NCI-H1092 treated with DMSO at 0.1 percent for 48 hours (cell line): ENCODE measurements around the gene HAL.

ENCODE experiments used
- DNase-seq: peaks from one replicate; lab custom pipeline; 2025; lab: John Stamatoyannopoulos, UW

HAL gene

GRCh38 chr12:96014943-96015599 is 18.9 kb upstream of the HAL start:
- DNase-seq, result no peak

DNA sequence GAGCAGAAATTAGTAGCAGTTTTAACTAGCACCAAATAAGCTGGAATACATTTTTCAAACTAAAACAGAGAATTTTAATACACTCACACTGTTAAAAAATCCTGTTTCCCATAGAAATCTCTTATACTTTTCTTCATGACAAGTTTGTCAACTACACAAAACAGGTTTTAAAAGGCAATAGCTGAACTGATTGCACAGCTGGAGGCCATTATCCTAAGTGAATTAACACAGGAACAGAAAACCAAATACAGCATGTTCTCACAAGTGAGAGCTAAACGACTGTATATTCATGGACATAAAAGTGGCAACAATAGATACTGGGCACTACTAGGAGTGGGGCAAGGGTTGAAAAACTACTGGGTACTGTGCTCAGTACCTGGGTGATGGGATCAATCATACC is 11.6 kb upstream of the HAL start:
- DNase-seq, result no peak

DNA sequence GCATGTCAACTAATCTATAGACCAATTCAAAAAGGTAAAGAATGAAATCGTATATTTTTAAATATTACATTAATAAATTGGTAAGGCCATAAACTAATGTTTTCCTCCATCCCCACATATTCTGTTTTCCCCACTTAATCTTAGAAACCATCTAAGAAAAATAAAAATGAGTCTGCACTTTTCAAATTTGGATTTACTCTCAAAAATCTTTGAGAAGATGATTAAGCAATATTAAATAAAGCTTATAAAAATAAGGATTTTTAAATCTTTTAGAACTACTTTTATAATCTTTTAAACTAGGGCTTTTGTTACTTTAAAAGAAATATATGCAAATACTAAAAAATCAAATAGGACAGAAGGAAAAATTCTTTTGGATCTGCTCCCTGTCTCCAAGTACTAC is 10.6 kb upstream of the HAL start:
- no peak for DNase-seq

- no peak for DNase-seq
Observed at GRCh38 chr12:96000858-96001257, 4.7 kb upstream of the HAL start.

GRCh38 chr12:95999484-95999883 is 3.3 kb upstream of the HAL start:
- no peak for DNase-seq

DNA sequence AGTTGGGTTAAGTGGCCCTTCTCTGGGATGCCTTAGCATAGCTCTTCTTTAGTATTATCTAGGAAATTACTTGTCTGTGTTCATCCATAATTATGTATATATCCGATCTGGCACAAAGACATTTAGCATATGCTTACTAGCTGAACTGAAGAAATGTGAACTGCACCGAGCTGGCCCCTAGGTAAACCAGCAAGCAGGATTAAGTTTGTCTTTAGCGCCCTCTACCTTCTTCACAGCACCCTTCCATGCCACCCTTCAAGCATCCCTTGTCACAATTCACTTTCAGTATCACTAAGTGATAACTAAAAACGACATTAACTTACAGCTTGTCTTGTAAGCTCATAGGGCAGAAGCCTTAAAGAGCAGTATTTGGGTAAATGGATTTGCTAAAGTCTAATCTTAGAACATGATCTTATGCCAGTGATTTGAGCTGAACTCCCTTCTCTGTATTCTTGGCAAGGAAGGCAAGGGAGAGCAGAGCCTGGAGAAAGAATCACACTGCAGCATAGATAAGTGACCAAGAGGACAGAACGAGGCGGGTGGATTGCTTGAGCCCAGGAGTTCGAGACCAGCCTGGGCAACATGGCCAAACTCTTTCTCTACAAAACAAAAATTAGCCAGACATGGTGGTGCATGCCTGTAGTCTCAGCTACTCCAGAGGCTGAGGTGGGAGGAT is 2.6 kb upstream of the HAL start:
- peak; percentile 35 for DNase-seq

- no peak for DNase-seq
Observed at GRCh38 chr12:95997911-95998510, 1.9 kb upstream of the HAL start.

DNA sequence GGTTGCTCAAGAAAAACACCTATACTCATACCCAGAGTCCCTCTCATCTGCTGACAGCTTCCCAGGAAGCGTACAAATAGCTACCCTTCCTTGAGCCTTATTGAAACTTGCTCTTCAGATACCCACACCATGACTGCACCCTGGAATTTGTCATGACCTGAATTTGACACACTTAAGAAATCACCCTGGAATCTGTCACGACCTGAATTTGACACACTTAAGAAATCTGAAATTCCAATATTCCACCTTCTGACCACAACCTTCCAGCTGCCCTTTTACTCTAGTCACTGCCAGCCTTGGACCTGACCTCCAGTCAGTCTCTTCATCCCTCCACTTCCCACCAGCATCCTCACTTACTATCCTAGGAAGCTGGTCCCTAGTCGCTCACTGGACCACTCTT is 1.1 kb upstream of the HAL start:
- no peak for DNase-seq

- DNase-seq, result no peak
Observed at GRCh38 chr12:95995238-95996031, 709 bp downstream of the HAL start.

GRCh38 chr12:95994476-95994875 is 1.7 kb downstream of the HAL start:
- DNase-seq, result no peak

DNA sequence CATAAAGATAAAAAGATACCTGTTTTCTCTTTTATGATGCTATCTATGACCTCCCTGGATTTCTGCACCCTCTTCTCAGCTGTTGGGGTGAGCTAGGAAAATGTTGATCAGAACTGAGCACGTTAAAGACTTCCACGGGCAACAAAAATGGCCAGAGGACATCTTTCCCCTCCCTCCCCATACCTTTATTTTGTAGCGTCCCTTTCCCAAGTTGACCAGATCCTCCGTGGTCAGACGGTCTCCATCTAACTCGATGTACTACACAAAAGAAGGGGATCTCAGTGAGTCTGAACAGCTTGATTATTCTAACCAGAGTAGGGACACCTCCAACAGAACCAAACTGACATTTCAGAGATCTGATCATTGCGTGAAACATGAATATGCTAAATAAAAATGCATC is 2.2 kb downstream of the HAL start:
- DNase-seq, result no peak

- DNase-seq, result no peak
Observed at GRCh38 chr12:95990136-95990535, 6.0 kb downstream of the HAL start.

DNA sequence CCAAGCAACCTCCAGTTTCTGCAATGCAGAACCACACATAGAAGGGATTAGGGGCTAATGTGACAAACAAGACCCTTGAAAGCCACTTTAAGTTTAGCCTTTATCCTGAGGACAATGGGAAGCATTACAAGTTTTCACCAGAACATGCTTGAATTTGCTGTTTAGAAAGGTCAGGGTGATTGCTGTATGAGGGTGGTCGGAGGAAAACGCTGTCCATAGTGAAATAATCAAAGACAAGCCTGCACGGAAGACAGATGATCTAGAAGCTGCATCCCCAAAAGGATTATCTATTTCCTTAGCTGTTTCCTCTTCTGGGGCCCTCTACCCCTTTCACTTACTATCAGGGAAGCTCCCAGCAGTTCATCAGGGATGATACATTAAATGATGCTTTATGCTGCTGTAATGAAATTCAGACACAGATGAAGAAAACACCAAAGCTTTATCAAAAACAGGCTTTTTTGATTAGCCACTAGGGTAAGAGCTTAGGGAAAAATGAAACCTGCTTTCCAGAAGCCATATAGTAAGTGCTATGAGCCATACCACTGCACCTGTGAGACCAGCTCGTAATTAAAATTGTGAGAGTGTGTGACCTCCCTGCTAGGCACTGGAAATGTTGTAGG is 6.5 kb downstream of the HAL start:
- DNase-seq, result no peak

DNA sequence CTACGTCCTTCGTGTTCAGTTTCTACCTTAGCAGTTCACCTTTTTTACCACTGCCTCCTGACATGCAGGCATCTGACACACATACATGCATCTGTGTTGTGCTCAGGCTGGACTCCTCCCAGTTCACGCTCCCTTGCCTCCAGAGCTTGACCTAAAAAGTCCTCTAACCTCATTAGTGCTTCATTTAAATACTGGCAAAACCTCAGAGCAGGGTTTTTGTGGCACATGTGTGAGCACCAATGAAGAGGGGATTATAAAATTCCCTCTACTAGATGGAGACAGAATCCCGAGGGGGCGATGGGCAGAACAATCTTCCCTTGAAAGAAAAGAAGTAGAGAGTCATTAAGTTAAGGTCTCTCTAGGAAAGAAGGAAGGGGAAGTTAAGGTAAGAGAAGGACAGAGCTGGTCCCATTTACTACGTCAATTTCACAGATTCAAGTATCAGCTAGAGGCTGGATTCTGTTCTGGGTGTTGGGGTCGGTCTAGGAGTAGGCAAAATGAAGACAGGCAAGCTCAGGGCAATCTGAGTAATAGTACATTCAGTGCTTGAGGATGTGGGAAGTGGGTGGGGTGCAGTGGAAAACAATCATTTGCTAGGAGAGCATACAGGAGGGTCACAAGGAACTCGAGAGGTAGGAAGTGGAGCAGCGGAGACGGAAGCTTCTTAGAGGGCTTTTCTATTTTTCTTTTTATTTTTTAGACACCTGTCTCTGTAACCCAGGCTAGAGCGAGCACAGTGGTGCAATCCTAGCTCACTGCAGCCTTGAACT is 7.5 kb downstream of the HAL start:
- DNase-seq, result no peak

- DNase-seq, result no peak
Observed at GRCh38 chr12:95986635-95987570, 9.2 kb downstream of the HAL start.

- no peak for DNase-seq
Observed at GRCh38 chr12:95984682-95985081, 11.5 kb downstream of the HAL start.

- no peak for DNase-seq
Observed at GRCh38 chr12:95982602-95983001, 13.5 kb downstream of the HAL start.

DNA sequence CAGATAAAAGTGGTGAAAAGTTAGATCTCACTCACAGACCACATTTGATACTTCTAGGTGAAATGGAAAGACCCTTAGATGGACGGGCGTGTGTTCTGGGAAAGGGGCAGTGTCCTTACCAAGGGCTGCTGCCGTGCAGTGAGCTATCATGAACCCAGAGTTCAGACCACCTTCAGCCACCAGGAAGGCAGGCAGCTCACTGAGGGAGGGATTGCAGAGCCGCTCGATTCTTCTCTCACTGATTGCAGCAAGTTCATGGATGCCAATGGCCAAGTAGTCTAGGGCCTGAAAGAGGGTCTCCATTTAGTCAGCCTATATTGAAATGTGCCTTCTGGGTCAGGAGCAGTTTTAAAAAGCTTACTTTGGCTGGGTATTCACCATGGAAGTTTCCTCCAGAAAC is 15.7 kb downstream of the HAL start:
- no peak for DNase-seq

DNA sequence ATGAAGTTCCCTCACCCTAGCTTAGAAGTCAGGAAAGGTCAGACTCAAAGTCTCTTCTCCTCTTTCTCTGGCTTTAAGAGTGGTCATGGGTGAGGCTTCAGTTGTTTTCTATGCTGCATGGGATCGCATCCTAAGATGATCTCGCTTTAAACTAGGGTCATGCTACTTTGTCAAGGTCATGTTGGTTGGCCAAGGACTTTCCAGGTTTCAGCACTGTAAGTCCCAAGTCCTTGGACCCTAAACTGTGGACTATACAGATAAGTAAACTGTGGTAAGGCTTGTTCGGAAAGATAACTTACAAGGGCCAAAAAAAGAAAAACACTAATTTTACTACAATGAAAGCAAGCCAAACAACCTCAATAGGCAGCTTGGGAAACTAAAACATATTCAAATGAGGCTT is 17.4 kb downstream of the HAL start:
- DNase-seq, result no peak

DNA sequence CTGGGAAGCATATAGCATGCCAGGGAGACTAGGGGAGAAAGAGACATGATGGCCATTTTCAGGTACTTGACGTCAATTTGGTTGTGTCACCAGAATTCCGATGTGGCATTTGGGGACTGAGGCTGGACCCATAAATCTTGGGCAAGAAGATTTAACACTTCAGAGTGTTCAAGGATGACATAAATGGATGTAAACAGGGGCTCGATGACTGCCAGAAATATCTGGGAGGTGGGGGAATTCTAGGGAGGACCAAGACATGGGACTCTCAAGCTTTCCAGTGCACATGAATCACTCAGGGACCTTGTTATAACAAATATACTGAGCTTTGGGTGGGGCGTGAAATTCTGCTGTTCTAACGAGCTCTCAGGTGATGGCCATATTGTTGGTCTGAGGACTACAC is 17.8 kb downstream of the HAL start:
- DNase-seq, result no peak
